GM19238 (cell line): Measurements from ENCODE around the gene SGMS1.
"Not testable (repeated sequence)": the region's sequence is repeated elsewhere in the genome, so short reads cannot be mapped to it uniquely, and the experiment has no call there.

ENCODE experiments used
- DNase-seq: peaks from one replicate; pipeline ENCODE4 v3.0.0; 2011; ENCODE audit warnings: low spot score; ENCODE audit not compliant: insufficient read length

The SGMS1 gene

DNA sequence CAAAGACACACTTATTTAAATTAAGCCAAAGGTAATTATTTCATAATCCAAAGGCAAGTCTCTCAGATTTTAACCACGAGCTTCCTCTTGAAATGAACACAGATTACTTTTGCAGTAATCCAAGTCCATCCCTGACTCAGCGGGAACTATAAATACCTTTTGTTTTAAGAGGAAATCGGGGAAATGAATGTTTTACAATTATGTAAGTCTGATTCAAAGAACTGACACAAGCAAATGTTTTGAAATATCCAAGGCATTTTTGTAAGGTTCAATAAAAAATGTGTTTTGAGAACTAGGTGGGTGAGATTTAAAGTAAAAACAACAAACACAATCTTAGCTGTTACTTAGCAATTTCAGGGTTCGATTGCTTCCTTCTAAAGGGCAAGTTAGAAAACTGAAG, 192.6 kb downstream of the SGMS1 start:
- no peak for DNase-seq

DNA sequence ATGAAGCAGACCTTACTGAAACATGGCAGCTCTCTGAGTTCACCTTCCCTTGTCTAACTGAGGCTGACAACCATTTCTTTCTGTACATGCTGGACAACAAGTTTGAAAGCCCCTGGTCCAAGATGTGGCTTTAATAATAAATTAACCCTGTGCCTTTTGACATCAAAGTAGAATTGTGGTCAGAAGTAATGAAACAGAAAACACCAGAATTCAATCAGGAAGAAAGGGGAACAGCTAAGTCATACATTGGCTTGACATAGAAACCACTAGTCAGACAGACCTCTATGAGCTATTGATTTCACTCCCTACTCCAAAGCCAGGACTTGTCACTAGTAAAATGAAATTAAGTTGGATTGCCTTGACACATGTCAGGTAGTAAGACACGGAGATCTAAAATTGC, 197.3 kb downstream of the SGMS1 start:
- no peak for DNase-seq

DNA sequence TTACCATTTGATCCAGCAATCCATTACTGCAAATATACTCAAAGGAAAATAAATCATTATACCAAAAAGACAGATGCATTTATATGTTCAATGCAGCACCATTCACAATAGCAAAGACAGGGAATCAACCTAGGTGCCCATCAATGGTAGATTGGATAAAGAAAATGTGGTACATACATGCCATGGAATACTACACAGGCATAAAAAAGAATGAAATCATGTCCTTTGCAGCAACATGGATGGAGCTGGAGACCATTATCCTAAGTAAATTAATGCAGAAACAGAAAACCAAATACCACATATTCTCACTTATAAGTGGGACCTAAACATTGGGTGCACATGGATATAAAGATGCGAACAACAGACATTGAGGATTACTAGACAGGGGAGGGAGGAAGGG, 198.5 kb downstream of the SGMS1 start:
- DNase-seq = not testable (repeated sequence)

DNA sequence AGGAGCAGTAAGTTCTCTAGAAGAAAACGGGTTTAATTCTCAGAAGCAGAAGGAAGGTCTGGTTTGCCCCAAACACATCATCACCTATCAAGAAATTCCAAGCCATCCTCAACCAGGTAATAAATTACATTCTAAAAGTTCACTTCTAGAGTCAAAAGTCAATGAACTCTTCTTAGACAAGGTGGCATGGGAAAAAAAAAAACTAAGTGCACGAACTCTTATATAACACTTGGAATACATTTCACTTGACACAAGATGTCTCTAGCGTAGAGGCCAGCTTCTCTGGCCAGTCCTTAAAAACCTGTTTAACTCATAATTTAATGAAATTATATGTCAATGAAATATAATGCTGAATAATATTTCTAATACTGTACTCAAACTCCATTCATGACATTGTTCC, 200.3 kb downstream of the SGMS1 start:
- DNase-seq = no peak

DNA sequence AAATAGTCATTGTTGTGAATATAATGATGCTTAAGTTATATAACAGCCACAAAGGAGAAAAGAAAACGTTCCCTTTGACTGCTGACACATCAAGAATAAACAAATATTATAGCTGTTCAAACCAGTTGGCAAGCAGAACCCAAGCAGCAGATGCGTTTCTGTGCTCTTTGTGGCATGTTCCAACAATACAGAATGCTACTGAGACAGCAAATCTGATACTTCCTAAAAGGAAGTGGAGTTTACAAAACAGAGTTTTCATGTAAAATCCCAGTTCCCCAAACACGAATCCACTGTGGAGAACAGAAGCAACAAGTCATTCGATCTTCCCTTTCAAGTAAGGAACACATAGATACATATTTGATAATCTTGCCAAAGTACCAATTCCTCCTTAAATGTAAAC, 201.5 kb downstream of the SGMS1 start:
- no peak for DNase-seq

DNA sequence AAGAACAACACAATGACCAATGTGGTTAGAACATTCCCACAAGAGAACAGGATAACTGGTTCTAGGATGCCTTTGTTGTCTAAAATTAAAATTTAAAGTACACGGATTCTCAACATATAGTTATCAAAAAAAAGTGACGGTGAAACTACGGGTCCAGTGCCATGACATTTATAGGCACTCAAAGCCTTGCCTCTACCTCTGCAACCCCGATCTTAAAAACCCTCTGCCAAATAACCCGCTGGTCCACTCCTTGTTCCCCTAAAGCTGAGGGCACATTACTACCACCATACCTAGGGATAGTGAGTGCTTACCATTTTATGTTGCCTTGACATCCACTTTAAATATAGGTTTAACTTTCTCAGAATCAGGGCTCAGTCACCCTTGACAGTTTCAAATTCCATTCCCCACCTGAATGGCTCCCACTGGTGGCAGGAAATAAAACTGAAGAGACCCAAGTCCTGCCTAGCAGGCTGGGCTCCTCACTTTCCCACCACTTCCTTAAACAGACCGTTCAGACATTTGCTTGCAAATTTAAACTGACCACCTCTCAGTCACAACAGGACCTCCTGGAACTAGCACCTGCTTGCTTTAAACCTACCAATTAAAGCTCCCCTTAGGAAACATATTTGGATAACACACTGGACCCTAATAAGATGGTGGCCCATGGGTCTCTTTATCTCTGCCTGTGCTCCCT, 202.6 kb downstream of the SGMS1 start:
- peak; percentile 32 for DNase-seq

DNA sequence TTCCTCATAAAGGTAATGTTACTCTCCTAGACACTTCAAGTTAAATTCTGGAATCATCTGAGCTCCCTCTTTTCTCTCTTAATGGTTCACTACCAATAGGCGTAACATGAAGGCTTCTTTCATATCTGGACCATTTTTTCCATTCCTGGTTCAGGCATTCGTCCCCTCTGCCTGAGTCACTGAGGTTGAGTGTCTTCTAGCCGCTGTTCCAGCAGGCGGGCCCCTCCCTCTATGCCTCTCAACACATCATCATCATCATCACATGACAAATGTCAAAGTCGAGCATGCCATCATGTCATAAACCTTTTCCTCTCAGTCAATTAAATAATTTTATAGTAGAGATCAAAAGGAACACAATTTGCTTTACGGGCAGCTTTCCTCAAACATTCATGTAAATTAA, 203.6 kb downstream of the SGMS1 start:
- no peak for DNase-seq

DNA sequence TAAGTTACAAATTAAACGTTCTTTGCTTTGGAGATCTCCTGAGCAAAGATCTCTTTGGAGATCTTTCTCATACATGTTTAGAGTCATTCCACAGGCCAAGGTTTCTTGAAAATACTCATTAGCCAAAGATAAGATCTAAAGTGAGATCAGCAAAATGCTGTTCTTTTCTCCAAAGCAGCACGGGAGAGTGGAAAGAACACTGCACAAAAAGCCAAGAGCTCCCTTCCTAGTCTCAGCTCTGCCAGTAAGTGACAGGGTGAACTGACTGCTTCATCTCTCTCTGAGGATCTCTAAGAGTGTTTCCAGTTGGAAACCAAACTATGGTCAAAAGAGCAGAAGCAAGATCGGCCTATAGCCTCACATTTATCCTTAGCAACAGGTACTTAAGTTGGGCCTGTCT, 204.0 kb downstream of the SGMS1 start:
- no peak for DNase-seq

DNA sequence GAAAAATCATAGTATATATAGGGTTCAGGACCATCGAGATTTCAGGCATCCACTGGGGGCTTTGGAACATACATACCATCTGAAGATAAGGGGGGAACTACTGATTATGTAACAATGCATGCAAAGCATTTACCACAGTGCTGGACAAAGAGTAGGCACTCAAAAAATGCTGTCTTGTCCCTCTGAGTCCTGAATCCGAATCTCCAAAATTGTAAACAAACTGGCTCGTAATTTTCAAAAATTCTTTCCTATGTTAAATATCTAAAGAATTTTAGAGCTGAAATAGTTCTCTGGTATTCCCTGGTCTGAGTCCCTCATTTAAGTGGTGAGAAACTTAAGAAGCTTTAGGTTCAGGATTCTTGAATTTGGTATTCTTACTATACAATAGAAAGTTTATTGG, 204.7 kb downstream of the SGMS1 start:
- DNase-seq = no peak

DNA sequence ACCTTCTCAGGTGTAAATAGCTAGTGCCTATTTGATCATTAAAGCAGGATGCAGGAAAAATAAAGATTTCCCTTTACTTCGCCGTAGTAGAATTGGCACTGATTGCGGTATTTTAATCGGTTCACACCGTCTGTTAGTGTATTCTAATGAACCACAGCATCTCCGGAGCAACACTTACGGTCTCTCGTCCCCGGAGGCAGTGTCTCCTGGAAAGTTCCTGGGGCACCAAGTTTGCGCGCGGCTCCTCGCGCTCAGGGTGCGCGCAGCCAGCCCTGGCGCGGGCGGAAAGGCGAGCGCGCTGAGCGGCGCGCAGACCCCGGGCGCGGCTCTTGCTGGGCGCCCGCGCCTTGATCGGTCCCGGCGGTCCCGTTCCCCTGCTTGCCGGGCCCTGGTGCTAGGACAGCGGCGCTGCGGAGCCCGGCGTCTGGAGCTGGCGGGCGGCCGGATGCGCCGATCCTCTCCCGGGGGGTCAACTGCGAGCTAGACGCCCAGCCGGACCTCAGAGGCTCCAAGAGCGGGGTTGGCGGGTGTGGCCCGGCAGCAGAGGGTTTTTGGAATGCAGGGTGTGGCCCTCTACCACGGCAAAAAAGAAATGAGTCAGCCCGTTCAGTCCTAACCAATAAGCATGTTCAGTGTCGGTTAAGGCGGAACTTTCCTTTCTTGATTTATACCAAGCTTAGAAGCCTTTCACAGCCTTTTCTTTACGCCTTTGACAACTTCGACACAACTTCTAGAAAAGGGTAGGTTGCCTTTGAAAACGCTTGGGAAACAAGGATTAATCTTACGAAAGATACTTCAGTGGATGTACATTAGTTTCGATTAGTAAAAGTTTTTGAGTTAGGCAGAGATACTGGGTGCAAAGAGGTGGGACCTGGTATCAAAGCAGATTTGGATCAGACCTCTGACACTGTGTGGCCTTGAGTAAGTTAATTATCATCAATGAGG, 205.6 kb downstream of the SGMS1 start:
- peak; percentile 56 for DNase-seq

DNA sequence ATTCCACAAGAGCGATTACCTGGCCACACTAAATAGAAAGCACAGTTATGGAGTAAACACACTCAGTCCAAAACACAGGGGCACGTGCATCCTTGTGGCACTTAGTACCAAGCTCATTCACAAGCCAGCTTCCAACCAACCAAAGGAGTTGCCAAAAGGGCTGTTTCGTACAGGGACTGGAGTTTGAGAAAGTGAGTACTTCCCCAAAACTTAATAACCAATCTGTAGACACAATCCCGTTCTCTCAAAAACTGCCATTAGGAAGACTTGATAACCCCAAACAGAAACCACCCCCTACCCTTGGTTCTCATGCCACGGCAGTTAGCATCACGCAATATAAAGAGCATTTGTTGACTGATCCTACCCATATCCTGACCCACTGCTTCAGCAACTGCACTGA, 206.3 kb downstream of the SGMS1 start:
- DNase-seq = no peak

DNA sequence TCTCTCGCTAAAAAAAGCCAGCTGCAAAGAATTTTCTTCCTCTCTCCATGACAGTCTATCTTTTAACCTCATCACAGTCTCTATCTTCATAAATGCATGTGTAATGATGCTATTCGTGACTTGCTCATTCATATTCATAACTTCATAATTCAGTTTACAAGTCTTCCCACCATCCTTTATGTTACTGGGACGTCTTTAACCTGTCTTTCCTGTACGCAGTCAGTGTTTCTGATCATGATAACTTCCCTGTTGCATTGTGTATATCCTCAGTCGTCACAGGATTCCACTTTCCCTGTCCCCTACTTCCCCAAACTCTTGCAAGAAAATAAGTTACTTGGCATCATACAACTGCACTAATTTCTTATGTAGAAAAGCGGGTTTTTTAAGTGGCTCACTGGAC, 206.9 kb downstream of the SGMS1 start:
- no peak for DNase-seq

DNA sequence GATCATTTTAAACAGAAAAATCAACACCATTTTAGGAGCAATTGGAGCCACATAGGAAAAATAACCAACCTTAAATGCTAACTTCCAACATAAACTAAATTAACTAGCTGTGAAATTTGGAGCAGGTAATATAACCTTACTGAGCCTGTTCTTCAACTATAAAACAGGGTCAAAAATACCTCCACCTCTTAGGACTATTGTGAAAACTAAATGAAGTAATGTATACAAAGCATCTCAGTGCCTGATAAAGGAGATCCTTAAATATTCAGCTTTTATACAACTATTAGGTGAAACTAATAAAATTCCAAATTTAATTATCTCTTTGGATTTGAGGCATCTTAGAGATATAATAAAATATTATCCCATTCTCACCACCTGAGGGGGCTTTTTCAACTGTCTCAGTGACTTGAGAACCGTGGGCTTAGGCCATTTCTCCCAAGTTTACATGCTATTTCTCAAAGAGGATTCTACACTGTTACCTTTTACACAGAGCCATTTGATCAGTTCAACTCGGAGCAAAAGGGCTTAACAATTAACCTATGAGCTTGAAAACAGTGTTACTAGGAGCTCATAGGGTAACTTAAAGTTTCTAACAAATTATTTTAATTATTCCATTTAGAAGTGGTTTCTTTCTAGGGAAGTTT, 207.5 kb downstream of the SGMS1 start:
- no peak for DNase-seq

DNA sequence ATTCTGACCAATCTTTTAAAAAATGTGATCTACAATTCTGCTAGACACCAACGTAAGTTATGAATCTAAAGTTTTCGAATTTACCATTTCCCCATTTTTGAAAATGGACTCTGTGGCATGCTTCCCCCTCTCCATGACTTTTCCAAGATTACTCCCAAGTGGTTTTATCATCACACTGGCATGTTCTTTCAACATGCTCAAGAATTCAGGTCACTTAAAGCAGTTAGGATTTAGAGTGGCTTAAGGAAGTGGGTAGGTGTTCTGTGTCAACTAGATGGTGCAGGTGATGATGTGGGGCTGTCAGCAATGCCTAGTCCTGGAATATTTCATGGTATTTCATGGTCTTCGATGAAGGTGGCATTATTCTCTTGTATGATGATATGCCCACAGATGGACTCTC, 208.5 kb downstream of the SGMS1 start:
- no peak for DNase-seq

DNA sequence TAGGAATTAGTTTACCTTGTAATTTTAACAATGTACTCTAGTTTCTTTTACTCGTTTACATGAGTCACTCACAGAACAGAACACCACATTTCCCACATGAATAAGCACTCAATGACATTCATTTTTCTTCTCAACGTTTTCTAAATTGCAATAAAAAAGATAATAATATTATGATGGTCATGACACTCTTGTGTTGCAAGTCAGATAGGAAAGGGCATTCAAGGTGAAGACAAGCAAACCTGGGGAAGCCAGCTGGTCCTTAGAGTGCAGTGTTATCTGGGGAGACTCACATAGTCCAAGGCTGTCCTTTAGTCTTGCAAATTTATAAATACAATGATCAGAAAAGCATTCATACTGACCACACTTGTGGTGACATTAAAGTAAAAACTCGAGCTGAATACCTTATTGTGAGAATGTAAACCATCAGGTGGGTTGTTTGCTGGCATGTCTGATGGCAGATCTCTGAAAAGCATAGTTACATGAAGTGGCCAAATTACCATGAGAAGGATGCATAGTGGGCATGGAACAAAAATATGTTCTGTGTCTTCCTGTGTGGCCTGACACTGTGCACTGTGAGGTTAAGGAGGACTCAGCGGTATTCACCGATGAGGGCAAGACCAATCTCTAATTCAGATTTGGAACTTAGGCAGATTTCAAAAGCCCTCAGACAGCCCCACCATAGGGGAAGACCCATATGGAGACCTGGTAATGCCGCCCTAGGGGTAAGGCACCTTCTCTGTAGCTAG, 213.5 kb downstream of the SGMS1 start:
- no peak for DNase-seq

DNA sequence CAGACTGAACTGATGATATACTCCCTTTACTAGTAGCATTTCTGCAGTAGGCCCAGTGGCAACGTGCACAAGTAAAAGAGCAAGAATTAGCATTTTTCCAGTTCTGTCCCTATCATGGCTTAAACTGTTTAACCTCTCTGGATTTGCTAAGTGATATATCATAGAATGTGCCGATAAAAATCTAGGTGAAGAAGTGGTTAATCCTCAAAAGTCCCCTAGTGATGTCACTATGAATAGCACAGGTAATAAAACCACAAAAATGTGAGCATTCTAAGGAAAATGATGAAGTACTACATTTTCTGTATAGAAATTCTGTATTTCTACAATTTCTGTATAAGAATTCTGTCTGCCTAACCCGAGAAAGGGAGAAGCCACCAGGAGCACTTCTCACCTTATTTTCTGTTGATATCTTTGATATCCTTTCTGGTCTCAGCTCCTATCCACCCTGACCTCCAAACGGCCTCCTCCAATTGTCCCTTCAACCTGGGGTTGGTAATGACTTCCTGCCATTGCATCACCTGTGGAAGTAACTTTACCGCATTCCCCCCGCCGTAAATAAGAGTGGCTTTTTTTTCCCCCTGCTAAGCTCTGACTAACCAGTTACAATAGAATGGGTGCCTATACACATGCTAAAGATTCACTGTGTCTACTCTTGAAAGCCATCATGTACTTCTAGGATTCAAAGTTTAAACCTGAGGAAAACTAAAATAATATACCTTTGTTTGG, 216.5 kb downstream of the SGMS1 start:
- no peak for DNase-seq

DNA sequence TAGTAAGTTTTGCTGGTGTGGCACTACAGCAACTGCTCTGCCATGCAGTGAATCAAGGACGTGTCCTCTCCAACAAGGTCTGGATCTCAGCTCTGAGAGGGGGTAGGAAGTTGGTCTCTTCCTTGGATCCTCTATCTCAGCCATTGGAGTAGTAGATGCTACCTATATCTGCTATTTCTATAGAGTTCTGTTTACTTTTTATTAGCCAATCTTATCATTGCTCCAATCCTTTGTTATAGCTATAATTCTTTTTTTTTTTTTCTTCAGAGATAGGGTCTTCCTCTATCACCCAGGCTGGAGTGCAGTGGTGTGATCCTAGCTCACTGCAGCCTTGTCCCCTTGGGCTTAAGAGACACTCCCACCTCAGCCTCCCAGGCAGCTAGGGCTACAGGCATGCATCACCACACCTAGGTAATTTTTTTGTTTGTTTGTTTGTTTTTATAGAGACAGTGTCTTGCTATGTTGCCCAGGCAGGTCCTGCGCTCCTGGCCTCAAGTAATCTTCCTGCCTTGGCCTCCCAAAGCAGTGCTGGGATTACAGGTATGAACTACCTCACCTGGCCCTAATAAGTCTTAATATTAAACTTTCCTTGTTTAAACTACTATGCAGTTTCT, 217.2 kb downstream of the SGMS1 start:
- DNase-seq = no peak

DNA sequence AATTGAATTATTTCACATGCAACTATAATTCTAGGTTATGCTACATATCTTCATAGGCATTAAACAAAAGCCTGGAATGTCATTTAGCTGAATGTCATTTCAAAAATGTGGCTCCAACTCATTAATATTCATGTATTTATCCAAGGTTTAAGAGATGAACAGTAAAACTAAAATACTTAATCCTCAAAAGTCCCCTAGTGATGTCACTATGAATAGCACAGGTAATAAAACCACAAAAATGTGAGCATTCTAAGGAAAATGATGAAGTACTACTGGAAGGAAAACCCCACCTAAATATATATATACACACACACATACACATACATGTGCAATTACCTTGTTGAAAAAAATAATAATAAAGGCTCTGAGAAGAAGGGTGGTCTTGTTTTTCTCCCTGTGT, 218.0 kb downstream of the SGMS1 start:
- no peak for DNase-seq

DNA sequence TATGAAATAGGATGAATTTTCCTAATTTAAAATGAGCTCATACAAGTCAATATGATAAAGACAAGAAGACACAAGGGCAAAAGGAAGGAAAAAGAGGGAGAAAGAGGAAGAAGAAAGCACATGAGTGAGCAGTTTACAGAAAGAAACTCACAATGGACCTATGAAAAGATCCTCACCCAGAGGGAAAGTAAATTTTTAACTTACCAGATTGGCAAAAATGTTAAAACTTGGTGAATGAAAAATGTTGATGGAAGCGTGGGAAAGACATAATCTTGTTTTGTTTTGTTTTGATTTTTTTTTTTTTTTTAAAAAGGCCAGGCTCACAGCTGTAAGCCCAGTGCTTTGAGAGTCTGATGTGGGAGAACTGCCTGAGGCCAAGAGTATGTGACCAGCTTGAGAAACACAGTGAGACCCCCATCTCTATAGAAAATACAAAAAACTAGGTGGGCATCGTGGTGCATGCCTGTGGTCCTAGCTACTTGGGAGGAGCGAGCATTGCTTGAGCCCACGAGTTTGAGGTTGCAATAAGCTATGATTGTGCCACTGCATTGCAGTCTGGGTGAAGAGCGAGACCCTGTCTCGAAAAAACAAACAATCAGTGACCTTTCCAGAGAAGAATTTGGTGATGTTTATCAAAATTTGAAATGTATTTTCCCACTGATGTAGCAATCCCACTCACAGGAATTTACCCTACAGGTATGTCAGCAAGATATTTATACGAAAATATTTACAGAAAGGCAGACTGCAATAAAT, 219.6 kb downstream of the SGMS1 start:
- no peak for DNase-seq

DNA sequence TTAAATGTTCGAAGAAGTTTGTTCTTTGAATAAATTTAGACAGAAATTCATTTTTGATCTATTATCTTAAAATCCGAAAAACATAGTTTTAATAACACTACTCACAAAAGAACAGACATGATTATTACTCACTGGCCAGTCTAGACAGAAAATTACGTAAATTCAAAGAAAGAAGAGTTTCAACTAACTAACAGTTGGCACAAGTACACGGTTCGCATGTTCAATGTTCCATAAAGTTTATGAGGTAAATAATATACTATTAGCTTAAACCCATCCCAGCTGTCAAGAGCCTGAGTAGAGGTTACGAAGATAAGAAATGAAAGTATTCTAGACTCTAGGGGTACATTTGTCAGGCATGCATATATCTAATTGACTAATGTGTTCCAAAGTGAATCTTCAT, 220.7 kb downstream of the SGMS1 start:
- DNase-seq = no peak
